NB4 (cell line): ENCODE data around the gene CNST.
"Not testable (repeated sequence)": the region's sequence is repeated elsewhere in the genome, so short reads cannot be mapped to it uniquely, and the experiment has no call there.

ENCODE experiments used
- DNase-seq: peaks from one replicate; pipeline ENCODE4 v3.0.0; 2010; ENCODE audit warnings: low read depth
- H3K4me3 ChIP-seq: one replicate; pipeline ENCODE4 v1.5.1; 2011; ENCODE audit warnings: mild to moderate bottlenecking, low read depth, low read length, moderate library complexity
- MAX ChIP-seq: IDR thresholded peaks from 2 replicates; pipeline ENCODE4 v1.6.1; 2011; ENCODE audit warnings: low read depth, low read length
- MYC ChIP-seq: IDR thresholded peaks from 2 replicates; pipeline ENCODE4 v1.6.1; 2011; ENCODE audit warnings: low read depth, low read length
- POLR2A ChIP-seq: IDR thresholded peaks from 2 replicates; pipeline ENCODE4 v1.6.1; 2011; ENCODE audit warnings: mild to moderate bottlenecking; ENCODE audit not compliant: insufficient read length; ENCODE audit errors: extremely low read depth
- TF ChIP-seq, protein P1 (sequence below): IDR thresholded peaks from one replicate; pipeline ENCODE4 v1.5.1; 2012; ENCODE audit warnings: low read depth, low read length

Gene CNST

GRCh38 chr1:246565751-246566127, 517 bp upstream of the CNST start:
- peak overlapping the region; percentile 97 for H3K4me3 ChIP-seq
- TF ChIP-seq MYC, result no peak
- DNase-seq, result no peak

- peak overlapping the region; percentile 94 for H3K4me3 ChIP-seq
- TF ChIP-seq MYC (no peak), POLR2A (no peak), MAX (no peak)
- TF ChIP-seq, protein P1, sequence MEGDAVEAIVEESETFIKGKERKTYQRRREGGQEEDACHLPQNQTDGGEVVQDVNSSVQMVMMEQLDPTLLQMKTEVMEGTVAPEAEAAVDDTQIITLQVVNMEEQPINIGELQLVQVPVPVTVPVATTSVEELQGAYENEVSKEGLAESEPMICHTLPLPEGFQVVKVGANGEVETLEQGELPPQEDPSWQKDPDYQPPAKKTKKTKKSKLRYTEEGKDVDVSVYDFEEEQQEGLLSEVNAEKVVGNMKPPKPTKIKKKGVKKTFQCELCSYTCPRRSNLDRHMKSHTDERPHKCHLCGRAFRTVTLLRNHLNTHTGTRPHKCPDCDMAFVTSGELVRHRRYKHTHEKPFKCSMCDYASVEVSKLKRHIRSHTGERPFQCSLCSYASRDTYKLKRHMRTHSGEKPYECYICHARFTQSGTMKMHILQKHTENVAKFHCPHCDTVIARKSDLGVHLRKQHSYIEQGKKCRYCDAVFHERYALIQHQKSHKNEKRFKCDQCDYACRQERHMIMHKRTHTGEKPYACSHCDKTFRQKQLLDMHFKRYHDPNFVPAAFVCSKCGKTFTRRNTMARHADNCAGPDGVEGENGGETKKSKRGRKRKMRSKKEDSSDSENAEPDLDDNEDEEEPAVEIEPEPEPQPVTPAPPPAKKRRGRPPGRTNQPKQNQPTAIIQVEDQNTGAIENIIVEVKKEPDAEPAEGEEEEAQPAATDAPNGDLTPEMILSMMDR, result no peak
- peak; percentile 42 for DNase-seq
These were observed 773 bp downstream of the CNST start for GRCh38 chr1:246566813-246567645.

- TF ChIP-seq MYC (no peak), POLR2A (no peak), MAX (no peak)
- TF ChIP-seq, protein P1, result no peak
- peak overlapping the region; percentile 94 for H3K4me3 ChIP-seq
These were observed 1.5 kb downstream of the CNST start for GRCh38 chr1:246567646-246568235.

DNA sequence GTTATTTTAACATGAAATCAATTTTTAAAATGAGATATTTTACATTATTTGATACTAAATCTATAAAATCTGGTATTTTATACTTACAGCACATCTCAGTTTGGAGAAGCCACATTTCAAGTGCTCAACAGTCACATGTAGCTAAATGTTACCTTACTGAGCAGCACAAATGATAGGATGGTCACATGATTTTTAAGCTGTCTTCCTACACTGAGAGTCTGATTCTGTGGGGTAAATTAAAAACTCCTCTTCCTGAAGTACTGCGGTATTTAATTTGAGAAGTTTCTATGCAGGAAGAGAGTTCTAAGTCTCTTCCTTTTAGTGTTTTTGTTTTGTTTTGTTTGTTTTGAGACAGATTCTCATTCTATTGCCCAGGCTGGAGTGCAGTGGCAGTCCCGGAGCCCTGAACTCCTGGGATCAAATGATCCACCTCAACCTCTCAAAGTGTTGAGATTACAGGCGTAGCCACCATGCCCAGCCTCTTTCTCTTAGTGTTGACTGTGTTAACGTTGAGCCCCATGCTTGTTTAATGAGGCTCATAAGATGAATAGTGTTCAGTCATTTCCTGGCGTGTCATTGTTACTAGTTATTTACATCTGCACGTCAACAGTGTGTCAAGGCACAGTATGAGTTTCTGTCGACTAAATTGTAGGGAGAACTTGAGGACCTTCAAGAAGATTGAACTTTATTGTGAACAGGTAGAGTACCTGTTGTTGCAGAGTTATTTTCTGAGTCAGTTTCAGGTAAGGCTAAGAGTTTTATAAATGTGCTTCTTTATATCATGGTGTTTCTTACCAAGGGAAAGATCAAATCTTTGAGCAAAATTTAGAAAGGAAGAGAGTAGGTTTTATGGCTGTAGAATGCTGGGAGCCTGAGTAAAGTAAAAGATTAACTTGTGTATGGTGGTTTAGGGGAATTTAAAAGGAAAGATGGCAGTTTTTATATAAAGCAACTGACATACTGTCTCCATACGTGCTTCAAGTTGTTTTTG, 3.3 kb downstream of the CNST start:
- peak; percentile 12 for DNase-seq
- no peak overlapping the region for H3K4me3 ChIP-seq
- TF ChIP-seq MYC (no peak), POLR2A (no peak), MAX (no peak)
- TF ChIP-seq, protein P1, result no peak

More at GRCh38 chr1:246567646-246568235, 1.5 kb downstream of the CNST start:
- DNase-seq, result no peak

DNA sequence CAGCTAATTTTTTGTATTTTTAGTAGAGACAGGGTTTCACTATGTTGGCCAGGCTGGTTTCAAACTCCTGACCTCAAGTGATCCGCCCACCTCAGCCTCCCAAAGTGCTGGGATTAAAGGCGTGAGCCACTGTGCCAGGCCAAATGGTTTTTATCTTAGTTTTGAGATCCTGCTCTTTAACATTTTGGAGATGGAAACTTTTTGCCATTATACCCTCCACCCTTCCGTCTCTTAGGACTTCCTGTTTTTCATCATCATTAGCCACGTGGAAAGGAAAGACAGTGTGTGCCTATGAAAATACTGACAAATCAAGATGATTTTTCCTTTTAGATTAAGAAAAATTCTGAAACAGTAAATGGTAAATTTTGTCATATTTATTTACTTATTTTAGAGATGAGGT, 5.1 kb downstream of the CNST start:
- DNase-seq, result peak; percentile 44
- H3K4me3 ChIP-seq, result not testable (repeated sequence)
- TF ChIP-seq MYC (peak; percentile 91), MAX (peak; percentile 89)

DNA sequence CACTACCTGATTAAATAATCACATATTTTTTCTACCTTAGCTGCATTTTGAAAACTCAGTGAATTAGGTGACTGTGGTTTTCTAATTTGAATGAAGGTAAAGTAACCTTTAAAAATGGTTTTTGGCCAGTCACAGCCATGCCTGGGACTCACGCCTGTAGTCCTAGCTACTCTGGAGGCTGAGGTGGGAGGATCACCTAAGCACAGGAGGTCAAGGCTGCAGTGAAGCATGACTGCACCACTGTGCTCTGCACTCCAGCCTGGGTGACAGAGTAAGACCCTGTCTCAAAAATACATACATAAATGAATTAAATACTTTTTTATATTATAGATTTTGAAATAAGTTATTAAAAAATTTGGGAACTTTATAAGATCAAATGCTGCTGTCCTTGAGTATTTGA, 5.7 kb downstream of the CNST start:
- no peak for DNase-seq
- no peak overlapping the region for H3K4me3 ChIP-seq
- TF ChIP-seq, protein P1, result no peak
- TF ChIP-seq MYC, result no peak
- TF ChIP-seq POLR2A, result no peak
- no peak for TF ChIP-seq MAX
